ENCODE measurements around the gene PREB. TPM values are rescaled to one million over a fixed set of nuclear protein-coding genes. Genes with fewer than 3 reads are reported as not detected.

PREB gene
- total RNA-seq, 2 donors from 2014 or later, result 74.0 to 88.9 TPM

- DNase-seq (ENCODE audit: low spot score), result no peak
- WGBS, result 84% methylated on average over 8 of the region's 8 CpGs
- no peaks in the 10 kb centered on the region for H3K4me1 ChIP-seq (replicated peaks)
- no peak overlapping the region for H3K4me3 ChIP-seq
- no peak overlapping the region for H3K27ac ChIP-seq
- TF ChIP-seq, protein P1, sequence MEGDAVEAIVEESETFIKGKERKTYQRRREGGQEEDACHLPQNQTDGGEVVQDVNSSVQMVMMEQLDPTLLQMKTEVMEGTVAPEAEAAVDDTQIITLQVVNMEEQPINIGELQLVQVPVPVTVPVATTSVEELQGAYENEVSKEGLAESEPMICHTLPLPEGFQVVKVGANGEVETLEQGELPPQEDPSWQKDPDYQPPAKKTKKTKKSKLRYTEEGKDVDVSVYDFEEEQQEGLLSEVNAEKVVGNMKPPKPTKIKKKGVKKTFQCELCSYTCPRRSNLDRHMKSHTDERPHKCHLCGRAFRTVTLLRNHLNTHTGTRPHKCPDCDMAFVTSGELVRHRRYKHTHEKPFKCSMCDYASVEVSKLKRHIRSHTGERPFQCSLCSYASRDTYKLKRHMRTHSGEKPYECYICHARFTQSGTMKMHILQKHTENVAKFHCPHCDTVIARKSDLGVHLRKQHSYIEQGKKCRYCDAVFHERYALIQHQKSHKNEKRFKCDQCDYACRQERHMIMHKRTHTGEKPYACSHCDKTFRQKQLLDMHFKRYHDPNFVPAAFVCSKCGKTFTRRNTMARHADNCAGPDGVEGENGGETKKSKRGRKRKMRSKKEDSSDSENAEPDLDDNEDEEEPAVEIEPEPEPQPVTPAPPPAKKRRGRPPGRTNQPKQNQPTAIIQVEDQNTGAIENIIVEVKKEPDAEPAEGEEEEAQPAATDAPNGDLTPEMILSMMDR (IDR thresholded peaks at IDR 0.05), result no peak
- no peak for TF ChIP-seq POLR2A (IDR thresholded peaks at IDR 0.05)
- TF ChIP-seq POLR2AphosphoS5 (IDR thresholded peaks at IDR 0.05), result no peak
- H3K9me3 ChIP-seq, result no peaks in the 10 kb centered on the region
- H3K27me3 ChIP-seq (replicated peaks; ENCODE audit: insufficient read depth), result no peaks in the 10 kb centered on the region
- H3K36me3 ChIP-seq, result no peaks in the 10 kb centered on the region
- intact Hi-C loops (cut with DNase I), result no loop called here
Observed at GRCh38 chr2:27152102-27152795, 17.8 kb upstream of the PREB start.

- TF ChIP-seq POLR2AphosphoS5 (IDR thresholded peaks at IDR 0.05) (no peak), POLR2A (IDR thresholded peaks at IDR 0.05) (no peak)
- TF ChIP-seq, protein P1 (IDR thresholded peaks at IDR 0.05), result no peak
- no peaks in the 10 kb centered on the region for H3K4me1 ChIP-seq (replicated peaks)
- H3K4me3 ChIP-seq, result no peak overlapping the region
- intact Hi-C loops (cut with DNase I), result no loop called here
- no peaks in the 10 kb centered on the region for H3K27me3 ChIP-seq (replicated peaks; ENCODE audit: insufficient read depth)
- H3K27ac ChIP-seq, result no peak overlapping the region
- DNase-seq (ENCODE audit: low spot score), result no peak
- no peaks in the 10 kb centered on the region for H3K9me3 ChIP-seq
- no peaks in the 10 kb centered on the region for H3K36me3 ChIP-seq
- WGBS, result 57% methylated on average over 8 of the region's 8 CpGs
Observed at GRCh38 chr2:27150639-27151230, 16.3 kb upstream of the PREB start.

DNA sequence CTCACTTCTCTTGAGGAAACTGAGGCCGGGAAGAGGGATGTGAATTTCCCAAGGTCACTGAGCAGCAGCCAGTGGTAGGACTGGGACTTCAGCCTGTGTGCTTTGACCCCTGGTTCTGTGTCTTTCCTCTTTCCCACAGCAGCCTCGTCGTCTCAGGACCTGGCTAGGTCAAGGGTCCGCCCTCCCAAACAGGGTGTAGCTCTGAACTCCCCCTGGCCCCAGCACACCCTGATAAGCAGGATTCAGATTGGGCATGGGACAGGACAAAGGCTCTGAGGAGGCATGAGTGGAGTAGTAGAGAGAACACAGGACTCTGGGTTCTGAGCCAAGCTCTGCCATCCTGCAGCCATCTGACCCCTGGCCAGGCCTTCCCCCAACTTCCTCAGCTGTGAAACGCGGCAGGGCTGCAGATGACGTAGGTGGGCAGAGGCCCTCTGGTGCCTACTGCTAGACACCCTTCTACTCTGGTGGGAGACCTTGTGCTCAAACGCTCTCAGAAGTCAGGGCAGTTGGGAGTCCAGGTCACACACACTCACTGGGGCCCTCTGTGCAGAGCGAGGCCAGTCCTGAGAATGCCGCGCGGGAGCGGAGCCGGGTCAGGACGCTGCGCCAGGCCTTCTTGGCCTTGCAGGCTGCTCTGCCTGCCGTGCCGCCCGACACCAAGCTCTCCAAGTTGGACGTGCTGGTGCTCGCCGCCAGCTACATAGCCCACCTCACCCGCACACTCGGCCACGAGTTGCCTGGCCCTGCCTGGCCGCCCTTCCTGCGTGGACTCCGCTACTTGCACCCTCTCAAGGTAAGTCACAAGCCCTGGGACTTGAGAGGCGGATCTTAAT lies 15.4 kb upstream of the PREB start:
- H3K9me3 ChIP-seq, result no peaks in the 10 kb centered on the region
- no peak overlapping the region for H3K4me3 ChIP-seq
- intact Hi-C loops (cut with DNase I), result no loop called here
- DNase-seq (ENCODE audit: low spot score), result no peak
- no peaks in the 10 kb centered on the region for H3K36me3 ChIP-seq
- TF ChIP-seq POLR2AphosphoS5 (IDR thresholded peaks at IDR 0.05) (no peak), POLR2A (IDR thresholded peaks at IDR 0.05) (no peak)
- TF ChIP-seq, protein P1 (IDR thresholded peaks at IDR 0.05), result no peak
- no peaks in the 10 kb centered on the region for H3K27me3 ChIP-seq (replicated peaks; ENCODE audit: insufficient read depth)
- 90% methylated on average over 29 of the region's 29 CpGs for WGBS
- H3K4me1 ChIP-seq (replicated peaks), result no peaks in the 10 kb centered on the region
- no peak overlapping the region for H3K27ac ChIP-seq

- no peaks in the 10 kb centered on the region for H3K36me3 ChIP-seq
- no peaks in the 10 kb centered on the region for H3K27me3 ChIP-seq (replicated peaks; ENCODE audit: insufficient read depth)
- WGBS, result 52% methylated on average over 11 of the region's 12 CpGs
- no peak for DNase-seq (ENCODE audit: low spot score)
- intact Hi-C loops (cut with DNase I), result no loop called here
- TF ChIP-seq, protein P1 (IDR thresholded peaks at IDR 0.05), result no peak
- TF ChIP-seq POLR2A (IDR thresholded peaks at IDR 0.05) (no peak), POLR2AphosphoS5 (IDR thresholded peaks at IDR 0.05) (no peak)
- no peak within 1 kb of the TSS for H3K4me3 ChIP-seq
- H3K27ac ChIP-seq, result no peak within 1 kb of the TSS
- H3K9me3 ChIP-seq, result no peaks in the 10 kb centered on the region
- H3K4me1 ChIP-seq (replicated peaks), result no peaks in the 10 kb centered on the region
Observed at GRCh38 chr2:27148801-27149439, 14.5 kb upstream of the PREB start, which contains the start of gene TCF23. Gene TCF23 (plus strand): TSS chr2:27149004. CDS start chr2:27149134, 130 bp downstream.
